ENCODE results near the gene COL5A3. TPM values are rescaled to one million over a fixed set of nuclear protein-coding genes. Genes with fewer than 3 reads are reported as not detected.

The COL5A3 gene
- total RNA-seq, 1 donor from 2014 or later = not detected

DNA sequence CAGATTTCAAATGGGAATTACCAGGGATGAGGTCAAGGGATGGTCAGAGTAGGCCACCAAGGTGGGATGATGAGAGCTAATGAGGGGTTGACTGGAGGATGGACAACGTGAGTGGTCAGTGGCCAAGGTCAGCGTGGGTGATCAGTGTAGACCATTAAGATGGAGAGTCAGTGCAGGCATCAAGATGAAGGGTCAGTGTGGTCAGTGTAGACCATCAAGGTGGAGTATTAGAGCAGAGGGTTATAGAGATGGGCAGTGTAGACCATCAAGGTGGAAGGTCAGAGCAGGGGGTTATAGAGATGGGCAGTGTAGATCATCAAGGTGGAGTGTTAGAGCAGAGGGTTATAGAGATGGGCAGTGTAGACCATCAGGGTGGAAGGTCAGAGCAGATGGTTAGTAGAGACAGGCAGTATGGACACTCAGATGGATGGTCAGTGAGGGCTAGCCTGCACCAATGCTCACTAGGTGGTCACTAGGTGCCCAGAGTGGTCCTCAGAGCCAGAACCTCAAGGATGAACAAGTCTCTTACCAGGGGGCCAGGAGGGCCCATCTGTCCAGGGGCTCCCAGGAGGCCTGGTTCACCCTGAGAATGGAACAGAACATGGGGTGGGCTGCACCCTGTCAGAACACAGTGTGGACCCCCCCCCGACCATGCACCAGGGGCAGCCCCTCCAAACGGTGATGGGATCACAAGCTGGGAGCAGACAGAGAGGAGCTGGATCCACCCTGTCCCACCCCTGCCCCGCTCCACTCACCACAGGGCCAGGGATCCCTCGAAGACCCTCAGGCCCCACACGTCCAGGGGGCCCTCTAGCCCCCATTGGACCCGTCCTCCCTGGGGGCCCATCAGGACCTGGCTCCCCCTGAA lies 41.2 kb downstream of the COL5A3 start:
- Mint-ChIP-seq H3K4me3 (no peak overlapping the region), H3K27me3 (peaks cover 30% of the 10 kb centered on the region), H3K36me3 (ENCODE audit: low read depth) (no peaks in the 10 kb centered on the region), H3K27ac (no peak overlapping the region), H3K4me1 (no peaks in the 10 kb centered on the region), H3K9me3 (no peaks in the 10 kb centered on the region)
- no peak for DNase-seq
- no peak for ATAC-seq (ENCODE audit: low read depth)
- POLR2A ChIA-PET = no interaction called here
- CTCF ChIA-PET = no interaction called here
- no peak for TF ChIP-seq CTCF (IDR thresholded peaks at IDR 0.05)
- intact Hi-C loops (cut with micrococcal nuclease) = no loop called here

GRCh38 chr19:9967326-9967725 lies 43.0 kb downstream of the COL5A3 start:
- no peak for ATAC-seq (ENCODE audit: low read depth)
- H3K27me3 Mint-ChIP-seq = peaks cover 38% of the 10 kb centered on the region
- TF ChIP-seq CTCF (IDR thresholded peaks at IDR 0.05) = no peak
- intact Hi-C loops (cut with micrococcal nuclease) = no loop called here
- H3K36me3 Mint-ChIP-seq (ENCODE audit: low read depth) = no peaks in the 10 kb centered on the region
- ChIA-PET POLR2A (no interaction called here), CTCF (no interaction called here)
- no peak overlapping the region for H3K27ac Mint-ChIP-seq
- no peak for DNase-seq
- H3K9me3 Mint-ChIP-seq = no peaks in the 10 kb centered on the region
- H3K4me1 Mint-ChIP-seq = no peaks in the 10 kb centered on the region
- H3K4me3 Mint-ChIP-seq = no peak overlapping the region

- no peak for DNase-seq
Observed at GRCh38 chr19:9966448-9966847, 43.9 kb downstream of the COL5A3 start.

DNA sequence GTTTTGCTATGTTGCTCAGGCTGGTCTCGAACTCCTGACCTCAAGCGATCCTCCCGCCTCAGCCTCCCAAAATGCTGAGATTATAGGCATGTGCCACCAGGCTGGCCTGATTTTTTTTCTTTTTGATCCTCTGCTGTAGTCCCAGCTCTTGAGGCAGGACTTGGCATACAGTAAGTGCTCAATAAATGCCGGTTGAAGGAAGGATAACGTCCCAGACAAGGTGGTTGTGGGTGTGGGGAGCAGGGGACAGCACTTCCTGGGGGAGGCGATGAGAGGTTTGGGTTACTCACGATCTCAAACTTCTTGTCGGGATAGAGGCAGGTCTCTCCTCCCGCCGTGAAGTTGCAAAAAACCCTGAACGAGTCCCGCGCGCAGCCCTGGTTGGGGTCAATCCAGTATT lies 44.3 kb downstream of the COL5A3 start:
- CTCF ChIA-PET = no interaction called here
- Mint-ChIP-seq H3K27me3 (peaks cover 42% of the 10 kb centered on the region), H3K4me1 (no peaks in the 10 kb centered on the region), H3K27ac (no peak overlapping the region), H3K36me3 (ENCODE audit: low read depth) (no peaks in the 10 kb centered on the region), H3K9me3 (no peaks in the 10 kb centered on the region), H3K4me3 (no peak overlapping the region)
- POLR2A ChIA-PET = no interaction called here
- intact Hi-C loops (cut with micrococcal nuclease) = no loop called here
- no peak for TF ChIP-seq CTCF (IDR thresholded peaks at IDR 0.05)
- DNase-seq (no peak), ATAC-seq (ENCODE audit: low read depth) (no peak)

More at GRCh38 chr19:9966448-9966847, 43.9 kb downstream of the COL5A3 start:
- peaks cover 39% of the 10 kb centered on the region for H3K27me3 Mint-ChIP-seq
- POLR2A ChIA-PET = no interaction called here
- H3K4me3 Mint-ChIP-seq = no peak overlapping the region
- H3K9me3 Mint-ChIP-seq = no peaks in the 10 kb centered on the region
- no peaks in the 10 kb centered on the region for H3K36me3 Mint-ChIP-seq (ENCODE audit: low read depth)
- intact Hi-C loops (cut with micrococcal nuclease) = no loop called here
- H3K27ac Mint-ChIP-seq = no peak overlapping the region
- H3K4me1 Mint-ChIP-seq = no peaks in the 10 kb centered on the region
- CTCF ChIA-PET = no interaction called here
- TF ChIP-seq CTCF (IDR thresholded peaks at IDR 0.05) = no peak
- ATAC-seq (ENCODE audit: low read depth) = no peak

- H3K4me3 Mint-ChIP-seq = no peak overlapping the region
- H3K9me3 Mint-ChIP-seq = no peaks in the 10 kb centered on the region
- ATAC-seq (ENCODE audit: low read depth) = no peak
- no peak for DNase-seq
- no peaks in the 10 kb centered on the region for H3K4me1 Mint-ChIP-seq
- H3K27ac Mint-ChIP-seq = no peak overlapping the region
- POLR2A ChIA-PET = no interaction called here
- no peak for TF ChIP-seq CTCF (IDR thresholded peaks at IDR 0.05)
- intact Hi-C loops (cut with micrococcal nuclease) = no loop called here
- H3K36me3 Mint-ChIP-seq (ENCODE audit: low read depth) = no peaks in the 10 kb centered on the region
- CTCF ChIA-PET = no interaction called here
- peaks cover 33% of the 10 kb centered on the region for H3K27me3 Mint-ChIP-seq
Observed at GRCh38 chr19:9962623-9963290, 47.5 kb downstream of the COL5A3 start.
